ENCODE data around the gene CADPS. TPM values are rescaled to one million over a fixed set of nuclear protein-coding genes. Genes with fewer than 3 reads are reported as not detected.

CADPS gene
- total and polyA plus RNA-seq, 5 donors from 2014 or later: not detected

- H3K27ac Mint-ChIP-seq: no peak overlapping the region
These were observed 275.2 kb downstream of the CADPS start for GRCh38 chr3:62600033-62600432.

DNA sequence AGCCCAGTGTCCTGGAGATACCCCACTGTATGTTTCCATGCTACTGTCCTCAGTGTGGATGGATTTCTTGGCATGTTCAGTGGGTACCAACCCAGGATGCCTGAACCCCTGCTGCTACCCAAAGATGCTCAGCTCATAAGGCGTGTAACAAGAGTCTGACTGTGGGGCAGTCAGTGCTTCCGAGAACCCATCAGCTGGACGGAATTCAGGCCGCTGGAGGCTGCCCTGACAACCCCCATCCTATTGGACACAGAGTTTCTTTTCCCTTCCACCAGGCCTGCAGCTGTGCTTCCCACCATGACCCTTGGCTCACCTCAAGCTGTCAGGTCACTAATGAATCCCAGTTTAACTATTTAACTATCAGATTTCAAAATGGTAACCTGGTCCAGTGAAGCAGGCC, 277.7 kb downstream of the CADPS start:
- Histone ChIP-seq H3K4me1 (ENCODE audit: control insufficient read depth, insufficient read depth, low read length, poor library complexity, severe bottlenecking) (no peaks in the 10 kb centered on the region), H3K27me3 (ENCODE audit: control insufficient read depth, insufficient read depth, low read length) (no peaks in the 10 kb centered on the region), H3K4me3 (ENCODE audit: low read depth, low read length) (no peak overlapping the region), H3K27ac (ENCODE audit: insufficient read depth, low read length, poor library complexity, severe bottlenecking) (no peak overlapping the region), H3K36me3 (ENCODE audit: control insufficient read depth, insufficient read depth, low read length) (no peaks in the 10 kb centered on the region), H3K9me3 (ENCODE audit: control insufficient read depth in 2 of 2, low read length in 2 of 2) (no peaks in the 10 kb centered on the region)
- Mint-ChIP-seq H3K27ac (no peak overlapping the region), H3K36me3 (no peaks in the 10 kb centered on the region), H3K27me3 (no peaks in the 10 kb centered on the region), H3K4me1 (no peaks in the 10 kb centered on the region), H3K4me3 (no peak overlapping the region), H3K9me3 (peaks cover 0 to 6% (median 0%) of the 10 kb centered on the region in 7 donors)
- ATAC-seq (ENCODE audit: low read depth in 2 of 2) (no peak), DNase-seq (no peak)

More at GRCh38 chr3:62600033-62600432, 275.2 kb downstream of the CADPS start:
- Histone ChIP-seq H3K36me3 (ENCODE audit: control insufficient read depth, insufficient read depth, low read length) (no peaks in the 10 kb centered on the region), H3K27ac (ENCODE audit: insufficient read depth, low read length, poor library complexity, severe bottlenecking) (no peak overlapping the region), H3K4me1 (ENCODE audit: control insufficient read depth, insufficient read depth, low read length, poor library complexity, severe bottlenecking) (no peaks in the 10 kb centered on the region), H3K9me3 (ENCODE audit: control insufficient read depth in 2 of 2, low read length in 2 of 2) (no peaks in the 10 kb centered on the region), H3K27me3 (ENCODE audit: control insufficient read depth, insufficient read depth, low read length) (no peaks in the 10 kb centered on the region), H3K4me3 (ENCODE audit: low read depth, low read length) (no peak overlapping the region)
- ATAC-seq (ENCODE audit: low read depth in 2 of 2) (no peak), DNase-seq (no peak)
- Mint-ChIP-seq H3K9me3 (peaks cover 0 to 3% (median 0%) of the 10 kb centered on the region in 7 donors), H3K4me3 (no peak overlapping the region), H3K4me1 (no peaks in the 10 kb centered on the region), H3K36me3 (no peaks in the 10 kb centered on the region), H3K27me3 (no peaks in the 10 kb centered on the region)

DNA sequence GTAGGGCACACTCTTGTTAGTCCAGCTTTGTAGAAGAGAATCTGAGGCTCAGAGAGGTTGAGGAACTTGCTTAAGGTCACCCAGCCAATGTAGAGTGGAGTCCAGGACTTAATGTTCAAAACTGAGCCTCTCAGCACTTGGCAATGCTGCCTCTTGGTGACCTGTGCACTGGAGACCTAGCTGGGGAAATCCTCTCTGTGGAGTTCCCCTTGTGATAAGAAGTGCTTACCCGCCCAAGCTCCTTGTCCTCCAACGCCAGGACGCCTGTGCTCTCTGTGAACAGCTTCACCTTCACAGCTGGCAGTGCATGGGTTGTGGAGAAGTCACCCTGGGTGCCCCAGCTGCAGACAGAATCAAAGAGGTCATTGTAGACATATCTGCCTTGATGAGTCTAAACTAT, 282.8 kb downstream of the CADPS start:
- Histone ChIP-seq H3K9me3 (ENCODE audit: control insufficient read depth in 2 of 2, low read length in 2 of 2) (no peaks in the 10 kb centered on the region), H3K4me3 (ENCODE audit: low read depth, low read length) (no peak overlapping the region), H3K27me3 (ENCODE audit: control insufficient read depth, insufficient read depth, low read length) (no peaks in the 10 kb centered on the region), H3K27ac (ENCODE audit: insufficient read depth, low read length, poor library complexity, severe bottlenecking) (no peak overlapping the region), H3K36me3 (ENCODE audit: control insufficient read depth, insufficient read depth, low read length) (no peaks in the 10 kb centered on the region), H3K4me1 (ENCODE audit: control insufficient read depth, insufficient read depth, low read length, poor library complexity, severe bottlenecking) (no peaks in the 10 kb centered on the region)
- H3K4me3 Mint-ChIP-seq: no peak overlapping the region
- no peaks in the 10 kb centered on the region for H3K27me3 Mint-ChIP-seq
- H3K36me3 Mint-ChIP-seq: no peaks in the 10 kb centered on the region
- H3K4me1 Mint-ChIP-seq: no peaks in the 10 kb centered on the region
- H3K9me3 Mint-ChIP-seq: peaks cover 0 to 5% (median 0%) of the 10 kb centered on the region in 7 donors
- no peak overlapping the region for H3K27ac Mint-ChIP-seq
- DNase-seq: no peak
- ATAC-seq (ENCODE audit: low read depth in 2 of 2): no peak

GRCh38 chr3:62589078-62589477, 286.1 kb downstream of the CADPS start:
- Histone ChIP-seq H3K4me1 (ENCODE audit: control insufficient read depth, insufficient read depth, low read length, poor library complexity, severe bottlenecking) (no peaks in the 10 kb centered on the region), H3K9me3 (ENCODE audit: control insufficient read depth in 2 of 2, low read length in 2 of 2) (no peaks in the 10 kb centered on the region), H3K36me3 (ENCODE audit: control insufficient read depth, insufficient read depth, low read length) (no peaks in the 10 kb centered on the region), H3K27me3 (ENCODE audit: control insufficient read depth, insufficient read depth, low read length) (no peaks in the 10 kb centered on the region), H3K27ac (ENCODE audit: insufficient read depth, low read length, poor library complexity, severe bottlenecking) (no peak overlapping the region), H3K4me3 (ENCODE audit: low read depth, low read length) (no peak overlapping the region)
- ATAC-seq (ENCODE audit: low read depth in 2 of 2) (no peak), DNase-seq (no peak)
- Mint-ChIP-seq H3K9me3 (peaks cover 0 to 5% (median 0%) of the 10 kb centered on the region in 7 donors), H3K27ac (no peak overlapping the region), H3K36me3 (no peaks in the 10 kb centered on the region), H3K4me3 (no peak overlapping the region), H3K27me3 (no peaks in the 10 kb centered on the region), H3K4me1 (no peaks in the 10 kb centered on the region)

DNA sequence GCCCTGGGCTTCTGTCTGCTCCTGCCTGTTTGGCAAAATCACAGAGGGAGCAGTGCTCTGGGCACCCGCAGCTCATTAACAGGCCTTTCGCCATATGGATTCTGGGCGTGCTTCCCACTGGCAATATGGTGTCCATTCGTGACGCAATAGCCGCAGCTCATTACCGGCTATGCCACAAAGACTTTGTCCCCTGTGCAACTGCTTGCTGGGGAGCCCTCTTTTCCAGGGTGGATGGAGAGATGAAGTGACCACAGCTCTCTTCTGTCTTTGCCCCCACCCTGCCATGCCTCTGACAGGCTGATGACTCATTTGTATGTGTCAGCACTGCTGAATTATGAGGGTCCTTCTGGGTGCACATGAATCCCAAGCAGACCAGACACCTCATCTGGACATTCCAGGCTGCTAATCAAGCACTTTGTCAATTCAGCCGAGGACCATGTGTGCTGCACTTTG, 287.6 kb downstream of the CADPS start:
- Histone ChIP-seq H3K9me3 (ENCODE audit: control insufficient read depth in 2 of 2, low read length in 2 of 2) (no peaks in the 10 kb centered on the region), H3K27me3 (ENCODE audit: control insufficient read depth, insufficient read depth, low read length) (no peaks in the 10 kb centered on the region), H3K36me3 (ENCODE audit: control insufficient read depth, insufficient read depth, low read length) (no peaks in the 10 kb centered on the region), H3K4me3 (ENCODE audit: low read depth, low read length) (no peak overlapping the region), H3K27ac (ENCODE audit: insufficient read depth, low read length, poor library complexity, severe bottlenecking) (no peak overlapping the region), H3K4me1 (ENCODE audit: control insufficient read depth, insufficient read depth, low read length, poor library complexity, severe bottlenecking) (no peaks in the 10 kb centered on the region)
- H3K4me3 Mint-ChIP-seq: no peak overlapping the region
- H3K9me3 Mint-ChIP-seq: peaks cover 0 to 6% (median 2%) of the 10 kb centered on the region in 7 donors
- DNase-seq (no peak), ATAC-seq (ENCODE audit: low read depth in 2 of 2) (no peak)
- no peaks in the 10 kb centered on the region for H3K36me3 Mint-ChIP-seq
- no peaks in the 10 kb centered on the region for H3K4me1 Mint-ChIP-seq
- H3K27ac Mint-ChIP-seq: no peak overlapping the region
- H3K27me3 Mint-ChIP-seq: no peaks in the 10 kb centered on the region

GRCh38 chr3:62587169-62587568, 288.0 kb downstream of the CADPS start:
- no peaks in the 10 kb centered on the region for H3K27me3 ChIP-seq (ENCODE audit: control insufficient read depth, insufficient read depth, low read length)
- ATAC-seq (ENCODE audit: low read depth in 2 of 2) (no peak), DNase-seq (no peak)
- no peak overlapping the region for H3K4me3 ChIP-seq (ENCODE audit: low read depth, low read length)
- H3K9me3 ChIP-seq (ENCODE audit: control insufficient read depth in 2 of 2, low read length in 2 of 2): no peaks in the 10 kb centered on the region
- Mint-ChIP-seq H3K27me3 (no peaks in the 10 kb centered on the region), H3K36me3 (no peaks in the 10 kb centered on the region), H3K4me1 (no peaks in the 10 kb centered on the region), H3K4me3 (no peak overlapping the region), H3K9me3 (peaks cover 0 to 6% (median 2%) of the 10 kb centered on the region in 7 donors), H3K27ac (no peak overlapping the region)
- no peaks in the 10 kb centered on the region for H3K4me1 ChIP-seq (ENCODE audit: control insufficient read depth, insufficient read depth, low read length, poor library complexity, severe bottlenecking)
- H3K27ac ChIP-seq (ENCODE audit: insufficient read depth, low read length, poor library complexity, severe bottlenecking): no peak overlapping the region
- no peaks in the 10 kb centered on the region for H3K36me3 ChIP-seq (ENCODE audit: control insufficient read depth, insufficient read depth, low read length)

DNA sequence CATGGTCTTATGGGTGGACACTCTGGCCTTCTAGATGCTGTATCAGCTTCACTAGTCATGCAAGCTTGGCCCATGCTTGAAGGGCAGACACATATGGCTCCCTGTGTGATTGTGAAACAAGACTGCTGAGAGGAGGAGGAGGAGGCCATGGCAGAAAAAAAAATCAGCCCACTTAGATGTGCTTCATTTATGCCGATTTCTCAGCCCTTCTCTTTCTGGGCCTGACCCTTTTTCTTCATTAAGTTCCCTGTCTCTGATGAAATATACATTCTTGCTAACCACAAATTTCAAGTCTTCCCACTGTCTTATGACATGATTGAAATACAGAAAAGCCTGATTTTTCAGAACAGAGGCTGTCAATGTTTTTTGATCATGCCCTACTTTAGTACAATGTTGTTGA, 288.9 kb downstream of the CADPS start:
- Mint-ChIP-seq H3K9me3 (peaks cover 0 to 6% (median 2%) of the 10 kb centered on the region in 7 donors), H3K27ac (no peak overlapping the region), H3K36me3 (no peaks in the 10 kb centered on the region), H3K4me1 (no peaks in the 10 kb centered on the region), H3K4me3 (no peak overlapping the region), H3K27me3 (no peaks in the 10 kb centered on the region)
- no peak overlapping the region for H3K4me3 ChIP-seq (ENCODE audit: low read depth, low read length)
- H3K27me3 ChIP-seq (ENCODE audit: control insufficient read depth, insufficient read depth, low read length): no peaks in the 10 kb centered on the region
- H3K27ac ChIP-seq (ENCODE audit: insufficient read depth, low read length, poor library complexity, severe bottlenecking): no peak overlapping the region
- H3K4me1 ChIP-seq (ENCODE audit: control insufficient read depth, insufficient read depth, low read length, poor library complexity, severe bottlenecking): no peaks in the 10 kb centered on the region
- no peaks in the 10 kb centered on the region for H3K36me3 ChIP-seq (ENCODE audit: control insufficient read depth, insufficient read depth, low read length)
- DNase-seq (no peak), ATAC-seq (ENCODE audit: low read depth in 2 of 2) (no peak)
- H3K9me3 ChIP-seq (ENCODE audit: control insufficient read depth in 2 of 2, low read length in 2 of 2): no peaks in the 10 kb centered on the region

DNA sequence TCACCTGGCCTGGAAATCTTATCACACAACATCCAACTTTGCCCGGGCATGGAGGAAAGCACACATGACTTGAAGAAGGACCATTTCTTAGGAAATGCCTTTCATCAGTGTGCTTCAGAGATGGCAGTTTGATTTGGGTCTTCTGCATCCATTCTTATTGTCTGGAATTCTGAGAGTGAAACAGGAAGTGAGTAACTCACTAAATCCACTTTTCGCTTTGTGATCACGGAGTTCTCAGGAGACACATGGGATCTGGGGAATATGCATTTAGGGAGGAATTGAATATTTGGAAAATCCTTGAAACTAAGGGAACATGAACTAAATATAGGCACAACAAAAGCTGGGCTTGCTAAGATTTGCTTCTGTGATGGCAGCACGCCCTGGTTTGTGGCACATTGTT, 289.4 kb downstream of the CADPS start:
- H3K4me3 ChIP-seq (ENCODE audit: low read depth, low read length): no peak overlapping the region
- no peaks in the 10 kb centered on the region for H3K4me1 Mint-ChIP-seq
- H3K27me3 ChIP-seq (ENCODE audit: control insufficient read depth, insufficient read depth, low read length): no peaks in the 10 kb centered on the region
- peaks cover 0 to 6% (median 3%) of the 10 kb centered on the region in 7 donors for H3K9me3 Mint-ChIP-seq
- no peaks in the 10 kb centered on the region for H3K4me1 ChIP-seq (ENCODE audit: control insufficient read depth, insufficient read depth, low read length, poor library complexity, severe bottlenecking)
- no peaks in the 10 kb centered on the region for H3K36me3 ChIP-seq (ENCODE audit: control insufficient read depth, insufficient read depth, low read length)
- DNase-seq (no peak), ATAC-seq (ENCODE audit: low read depth in 2 of 2) (no peak)
- H3K4me3 Mint-ChIP-seq: no peak overlapping the region
- H3K27ac Mint-ChIP-seq: no peak overlapping the region
- H3K36me3 Mint-ChIP-seq: no peaks in the 10 kb centered on the region
- no peak overlapping the region for H3K27ac ChIP-seq (ENCODE audit: insufficient read depth, low read length, poor library complexity, severe bottlenecking)
- no peaks in the 10 kb centered on the region for H3K9me3 ChIP-seq (ENCODE audit: control insufficient read depth in 2 of 2, low read length in 2 of 2)
- H3K27me3 Mint-ChIP-seq: no peaks in the 10 kb centered on the region

Data from CD4-positive, CD25-positive, alpha-beta regulatory T cell (primary cell).